ENCODE results near the gene RAB9A.

Gene RAB9A

GRCh38 chrX:13702111-13702789 is 13.3 kb downstream of the RAB9A start:
- TF ChIP-seq, protein P1, sequence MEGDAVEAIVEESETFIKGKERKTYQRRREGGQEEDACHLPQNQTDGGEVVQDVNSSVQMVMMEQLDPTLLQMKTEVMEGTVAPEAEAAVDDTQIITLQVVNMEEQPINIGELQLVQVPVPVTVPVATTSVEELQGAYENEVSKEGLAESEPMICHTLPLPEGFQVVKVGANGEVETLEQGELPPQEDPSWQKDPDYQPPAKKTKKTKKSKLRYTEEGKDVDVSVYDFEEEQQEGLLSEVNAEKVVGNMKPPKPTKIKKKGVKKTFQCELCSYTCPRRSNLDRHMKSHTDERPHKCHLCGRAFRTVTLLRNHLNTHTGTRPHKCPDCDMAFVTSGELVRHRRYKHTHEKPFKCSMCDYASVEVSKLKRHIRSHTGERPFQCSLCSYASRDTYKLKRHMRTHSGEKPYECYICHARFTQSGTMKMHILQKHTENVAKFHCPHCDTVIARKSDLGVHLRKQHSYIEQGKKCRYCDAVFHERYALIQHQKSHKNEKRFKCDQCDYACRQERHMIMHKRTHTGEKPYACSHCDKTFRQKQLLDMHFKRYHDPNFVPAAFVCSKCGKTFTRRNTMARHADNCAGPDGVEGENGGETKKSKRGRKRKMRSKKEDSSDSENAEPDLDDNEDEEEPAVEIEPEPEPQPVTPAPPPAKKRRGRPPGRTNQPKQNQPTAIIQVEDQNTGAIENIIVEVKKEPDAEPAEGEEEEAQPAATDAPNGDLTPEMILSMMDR (IDR thresholded peaks at IDR 0.05; ENCODE audit: control extremely low read depth, extremely low read depth, low read depth, missing control alignments), result no peak
- POLR2A ChIA-PET, result interaction anchor here (1.5 kb wide), 1 partner anchor 32 kb away, joined by 3 read pairs; the partner anchor contains the start of genes OFD1 and TRAPPC2
- CTCF ChIA-PET, result interaction anchor here (1.4 kb wide), 1 partner anchor 43 kb away, joined by 4 read pairs; no protein-coding TSS in a partner anchor
- no peak for DNase-seq (ENCODE audit: extremely low spot score)

DNA sequence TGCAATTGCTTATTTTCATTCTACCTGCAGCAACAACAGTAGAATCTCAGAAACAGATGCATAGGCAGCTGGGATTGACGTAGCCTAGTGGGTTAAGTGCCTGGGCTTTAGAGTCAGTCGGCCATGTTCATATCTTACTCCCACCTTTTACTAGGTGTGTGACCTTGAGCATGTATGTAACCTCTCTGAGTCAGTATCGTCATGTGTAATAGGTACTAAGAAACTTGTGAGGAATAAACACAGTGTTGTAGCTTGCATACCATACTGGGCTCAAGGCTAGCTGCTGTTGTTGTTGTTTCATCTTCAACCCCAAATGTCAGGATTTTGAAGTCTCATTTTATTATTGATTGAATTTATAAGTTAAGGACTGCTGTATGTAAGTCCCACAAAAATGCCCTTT is 14.2 kb downstream of the RAB9A start:
- CTCF ChIA-PET, result no interaction called here
- POLR2A ChIA-PET, result interaction anchor here (0.9 kb wide), 1 partner anchor 34 kb away, joined by 3 read pairs; no protein-coding TSS in a partner anchor
- TF ChIP-seq, protein P1 (IDR thresholded peaks at IDR 0.05; ENCODE audit: control extremely low read depth, extremely low read depth, low read depth, missing control alignments), result no peak
- no peak for DNase-seq (ENCODE audit: extremely low spot score)

GRCh38 chrX:13703589-13703988 is 14.7 kb downstream of the RAB9A start:
- no peak for DNase-seq (ENCODE audit: extremely low spot score)
- ChIA-PET CTCF (no interaction called here), POLR2A (interaction anchor here (0.9 kb wide), 1 partner anchor 34 kb away, joined by 3 read pairs; no protein-coding TSS in a partner anchor)
- TF ChIP-seq, protein P1 (IDR thresholded peaks at IDR 0.05; ENCODE audit: control extremely low read depth, extremely low read depth, low read depth, missing control alignments), result no peak

GRCh38 chrX:13711141-13711540 is 22.2 kb downstream of the RAB9A start:
- DNase-seq (ENCODE audit: extremely low spot score), result no peak
- ChIA-PET POLR2A (no interaction called here), CTCF (no interaction called here)
- TF ChIP-seq, protein P1 (IDR thresholded peaks at IDR 0.05; ENCODE audit: control extremely low read depth, extremely low read depth, low read depth, missing control alignments), result no peak

GRCh38 chrX:13716455-13716854 is 27.5 kb downstream of the RAB9A start:
- TF ChIP-seq, protein P1 (IDR thresholded peaks at IDR 0.05; ENCODE audit: control extremely low read depth, extremely low read depth, low read depth, missing control alignments), result no peak
- CTCF ChIA-PET, result no interaction called here
- POLR2A ChIA-PET, result no interaction called here

DNA sequence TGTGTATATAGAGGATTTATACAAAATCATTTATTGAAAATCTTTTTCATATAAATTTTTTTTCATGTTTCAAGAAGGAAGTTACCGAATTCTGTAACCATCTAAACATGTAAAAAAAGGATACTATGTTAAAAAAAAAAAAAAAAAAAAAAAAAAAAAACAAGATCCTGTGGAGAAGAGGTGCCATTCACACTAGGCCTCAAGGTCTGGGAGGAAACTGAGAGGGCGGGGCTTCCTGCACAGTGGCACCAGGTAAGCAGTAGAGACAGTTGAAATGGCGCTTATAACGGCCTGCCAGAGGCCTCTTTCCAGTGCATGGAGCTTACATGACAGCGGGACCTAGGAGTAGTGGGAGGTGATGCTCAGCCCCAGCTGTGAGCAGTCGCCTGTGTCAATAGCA is 28.0 kb downstream of the RAB9A start:
- ChIA-PET POLR2A (no interaction called here), CTCF (no interaction called here)

More at GRCh38 chrX:13716455-13716854, 27.5 kb downstream of the RAB9A start:
- DNase-seq (ENCODE audit: extremely low spot score), result no peak

More for the DNA sequence above, 28.0 kb downstream of the RAB9A start:
- TF ChIP-seq, protein P1 (IDR thresholded peaks at IDR 0.05; ENCODE audit: control extremely low read depth, extremely low read depth, low read depth, missing control alignments), result no peak
- DNase-seq (ENCODE audit: extremely low spot score), result no peak
